Measurements from ENCODE around the gene AP1B1. TPM values are rescaled to one million over a fixed set of nuclear protein-coding genes. Genes with fewer than 3 reads are reported as not detected.

The AP1B1 gene
- total and polyA plus RNA-seq, 2 of the 4 experiments (the other 2 are of a cell fraction), result 55.7 to 70.8 TPM

DNA sequence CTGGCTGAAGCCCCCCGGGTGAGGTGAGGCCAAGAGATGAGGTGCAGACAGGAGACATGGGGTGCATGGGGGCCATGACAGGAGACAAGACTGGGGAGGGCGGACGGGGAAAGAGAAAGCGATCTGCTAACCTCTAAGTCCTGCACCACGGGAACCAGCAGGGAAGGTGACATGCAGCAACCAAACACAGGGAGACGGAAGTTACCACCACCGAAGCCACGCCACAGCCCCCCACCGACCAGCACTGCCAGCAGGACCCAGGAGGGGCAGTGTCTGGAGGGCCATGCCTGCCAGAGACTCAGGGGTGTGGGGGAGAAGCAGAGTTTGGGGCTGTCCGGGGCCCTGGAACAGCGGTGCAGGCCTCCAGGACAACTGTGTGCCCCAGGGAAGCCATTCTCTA lies 58.8 kb downstream of the AP1B1 start:
- TF ChIP-seq NFE2L2 (IDR thresholded peaks at IDR 0.05; ENCODE audit: low read depth, low read length), result no peak
- TF ChIP-seq CTCF (conservative IDR thresholded peaks at IDR 0.05; ENCODE audit: low read depth, low read length), result no peak
- no peak for TF ChIP-seq CHD1 (IDR thresholded peaks at IDR 0.05; ENCODE audit: low read depth, low read length)
- TF ChIP-seq MXI1 (IDR thresholded peaks at IDR 0.05; ENCODE audit: borderline replicate concordance, low read depth, low read length), result no peak
- no peak for TF ChIP-seq BHLHE40 (IDR thresholded peaks at IDR 0.05; ENCODE audit: low read depth, low read length)
- TF ChIP-seq CEBPB (IDR thresholded peaks at IDR 0.05; ENCODE audit: low read depth, low read length), result no peak
- TF ChIP-seq RCOR1 (IDR thresholded peaks at IDR 0.05; ENCODE audit: insufficient replicate concordance, low read length), result no peak
- TF ChIP-seq SMC3 (IDR thresholded peaks at IDR 0.05; ENCODE audit: low read depth, low read length), result no peak
- TF ChIP-seq MAZ (IDR thresholded peaks at IDR 0.05; ENCODE audit: borderline replicate concordance, low read depth, low read length), result no peak
- no peak for TF ChIP-seq RFX5 (IDR thresholded peaks at IDR 0.05; ENCODE audit: low read depth, low read length)
- TF ChIP-seq FOS (IDR thresholded peaks at IDR 0.05; ENCODE audit: low read depth, low read length), result no peak
- TF ChIP-seq, protein P1, sequence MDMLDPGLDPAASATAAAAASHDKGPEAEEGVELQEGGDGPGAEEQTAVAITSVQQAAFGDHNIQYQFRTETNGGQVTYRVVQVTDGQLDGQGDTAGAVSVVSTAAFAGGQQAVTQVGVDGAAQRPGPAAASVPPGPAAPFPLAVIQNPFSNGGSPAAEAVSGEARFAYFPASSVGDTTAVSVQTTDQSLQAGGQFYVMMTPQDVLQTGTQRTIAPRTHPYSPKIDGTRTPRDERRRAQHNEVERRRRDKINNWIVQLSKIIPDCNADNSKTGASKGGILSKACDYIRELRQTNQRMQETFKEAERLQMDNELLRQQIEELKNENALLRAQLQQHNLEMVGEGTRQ (IDR thresholded peaks at IDR 0.05; ENCODE audit: low read depth, low read length), result no peak
- TF ChIP-seq MAFK (IDR thresholded peaks at IDR 0.05; ENCODE audit: low read depth, low read length), result no peak
- no peak for TF ChIP-seq RAD21 (IDR thresholded peaks at IDR 0.05; ENCODE audit: low read length)
- no peak for TF ChIP-seq ELK1 (IDR thresholded peaks at IDR 0.05; ENCODE audit: borderline replicate concordance, low read depth, low read length)
- no peak for TF ChIP-seq POLR2A (IDR thresholded peaks at IDR 0.05; ENCODE audit: low read depth, low read length)
- H2BK5ac ChIP-seq (ENCODE audit: low read depth, low read length, poor library complexity, severe bottlenecking), result no peak overlapping the region
- H2BK120ac ChIP-seq (ENCODE audit: low read depth, low read length), result no peak overlapping the region
- no peak overlapping the region for H3K56ac ChIP-seq (ENCODE audit: extremely low read depth, insufficient read depth, low read length)
- H3K36me3 ChIP-seq (ENCODE audit: control insufficient read depth, insufficient read depth, low read length), result peaks cover 41% of the 10 kb centered on the region
- no peak overlapping the region for H4K91ac ChIP-seq (ENCODE audit: insufficient read depth, low read depth, low read length)
- no peaks in the 10 kb centered on the region for H3K9me3 ChIP-seq (ENCODE audit: control insufficient read depth, insufficient read depth, low read length)
- H4K8ac ChIP-seq (ENCODE audit: low read depth in 2 of 2, low read length in 2 of 2), result no peak overlapping the region
- POLR2A ChIA-PET (ENCODE audit: unreplicated experiment), result no interaction called here
- no TSS peak for BruUV-seq (replicated peaks)
- H3K18ac ChIP-seq (ENCODE audit: low read depth, low read length), result no peak overlapping the region
- H2AK5ac ChIP-seq (ENCODE audit: low read depth, low read length), result no peak overlapping the region
- H3K4me1 ChIP-seq (ENCODE audit: control insufficient read depth, insufficient read depth, low read length), result peaks cover 9% of the 10 kb centered on the region
- no peak overlapping the region for H2AK9ac ChIP-seq (replicated peaks; ENCODE audit: low read depth, low read length, poor library complexity)
- H3K14ac ChIP-seq (replicated peaks; ENCODE audit: low read depth, low read length), result no peak overlapping the region
- H2AFZ ChIP-seq (replicated peaks; ENCODE audit: low read length, poor library complexity), result no peak overlapping the region
- H3K79me1 ChIP-seq (ENCODE audit: low read depth in 1 of 2, low read length in 2 of 2), result no peaks in the 10 kb centered on the region
- 100% methylated on average over 2 of the region's 11 CpGs; no CpG with 5 or more reads in 1 of the 2 experiments for WGBS, 2 experiments (ENCODE audit: extremely low coverage in 2 of 2, insufficient read length in 1 of 2)
- no peaks in the 10 kb centered on the region for H3K27me3 ChIP-seq (ENCODE audit: control insufficient read depth, insufficient read depth, low read length)
- dilution Hi-C loops (cut with HindIII; ENCODE audit: low sequenced_read_pairs, unreplicated experiment) (no loop called here), intact Hi-C loops (cut with micrococcal nuclease) (no loop called here), in situ Hi-C loops (cut with MboI; ENCODE audit: low sequenced_read_pairs) (no loop called here)
- no peak overlapping the region for H3K4me3 ChIP-seq (ENCODE audit: insufficient read depth, low read depth, low read length)
- no peak overlapping the region for H3K4me2 ChIP-seq (ENCODE audit: low read depth, low read length)
- ATAC-seq (ENCODE audit: low read depth), result no peak
- no peak overlapping the region for H2BK20ac ChIP-seq (ENCODE audit: low read depth, low read length)
- H4K5ac ChIP-seq (ENCODE audit: low read depth, low read length), result no peak overlapping the region
- H3K23ac ChIP-seq (ENCODE audit: low read depth, low read length), result no peak overlapping the region
- no peak overlapping the region for H3K27ac ChIP-seq (ENCODE audit: insufficient read depth, low read length)
- no peak for DNase-seq
- H3K9ac ChIP-seq (ENCODE audit: low read depth, low read length), result no peak overlapping the region
- CTCF ChIA-PET, result no interaction called here
- H4K20me1 ChIP-seq (ENCODE audit: insufficient read depth, low read length), result no peaks in the 10 kb centered on the region; the same call in 1 of the 2 replicates
- no peak overlapping the region for H3K4ac ChIP-seq (ENCODE audit: low read depth, low read length)
- H2BK15ac ChIP-seq (ENCODE audit: low read depth, low read length), result no peak overlapping the region
- peaks cover 5% of the 10 kb centered on the region; the same call in 1 of the 2 replicates for H3K9me1 ChIP-seq (ENCODE audit: insufficient read depth, low read length)

All from IMR-90 (cell line).